Esophagus muscularis mucosa (tissue), 4 donors: ENCODE data around the gene CYB561A3. TPM values are rescaled to one million over a fixed set of nuclear protein-coding genes. Genes with fewer than 3 reads are reported as not detected.

ENCODE experiments used
- DNase-seq: peaks from one replicate; pipeline ENCODE4 v3.0.0-alpha.2; 2017; ENCODE audit errors: extremely low spot score
- H3K27ac ChIP-seq, 4 donors: fragments of 200-600 bp; sonication (generic); replicated peaks in 1 of 4; 1 replicate in 3 of 4; 2 replicates in 1 of 4; pipeline ENCODE4 v1.5.1; 2016 to 2019; ENCODE audit warnings: mild to moderate bottlenecking in 1 of 4
- H3K27me3 ChIP-seq, 4 donors: fragments of 200-600 bp; sonication (generic); one replicate each; pipeline versions ENCODE4 v1.5.1 to v1.6.0; 2016 to 2019
- H3K36me3 ChIP-seq, 4 donors: fragments of 200-600 bp; sonication (generic); one replicate each; pipeline ENCODE4 v1.5.1; 2016 to 2019
- H3K4me1 ChIP-seq, 4 donors: fragments of 200-600 bp; sonication (generic); one replicate each; pipeline ENCODE4 v1.5.1; 2016 to 2019
- H3K4me3 ChIP-seq, 4 donors: fragments of 200-600 bp; sonication (generic); 1 replicate in 2 of 4; 2 replicates in 2 of 4; pipeline ENCODE4 v1.5.1; 2016 to 2019; ENCODE audit warnings: mild to moderate bottlenecking in 4 of 4, moderate library complexity in 1 of 4
- H3K9me3 ChIP-seq, 4 donors: fragments of 200-600 bp; sonication (generic); 1 replicate in 3 of 4; 2 replicates in 1 of 4; pipeline ENCODE4 v1.5.1; 2016 to 2019
- EP300 ChIP-seq: sonication (generic); formaldehyde crosslinking; IDR thresholded peaks from one replicate; pipeline ENCODE4 v1.6.1; 2017; ENCODE audit warnings: antibody characterized with exemption
- POLR2A ChIP-seq: fragments of 450-650 bp; IDR thresholded peaks from one replicate; pipeline ENCODE4 v1.6.1; 2017; ENCODE audit warnings: antibody characterized with exemption, moderate library complexity, mild to moderate bottlenecking, low read depth
- POLR2AphosphoS5 ChIP-seq, 2 donors: sonication (generic); formaldehyde crosslinking; IDR thresholded peaks; one replicate each; pipeline ENCODE4 v1.6.1; 2017; ENCODE audit warnings: antibody characterized with exemption in 2 of 2
- WGBS: methylation state at CpG from one replicate; pipeline ENCODE4 v1.1.5; 2018; 5-methylcytosine and 5-hydroxymethylcytosine counted together
- intact Hi-C: fragments of 100-400 bp; cut with DNase I; formaldehyde crosslinking; loops from one replicate; pipeline ENCODE4 v1.15.1; 2023
- total RNA-seq, 4 donors: library from RNA; depleted of rRNA; stranded (reverse); fragments of >200 nt; gene quantifications; one replicate each; pipeline versions ENCODE4 v1.1.0 to v1.2.1, GENCODE V29; 2016
- TF ChIP-seq, protein P1 (sequence below), 3 experiments: fragments of 200-600 bp in 2 of 3; fragments of 450-650 bp in 1 of 3; sonication (generic) in 2 of 3; IDR thresholded peaks; one replicate each; pipeline ENCODE4 v1.5.1; 2017 to 2019; ENCODE audit warnings: antibody characterized with exemption in 3 of 3, mild to moderate bottlenecking in 2 of 3, moderate library complexity in 1 of 3

The CYB561A3 gene
- total RNA-seq, 4 donors from 2014 or later: 23.7 to 35.3 (median 31.6) TPM

DNA sequence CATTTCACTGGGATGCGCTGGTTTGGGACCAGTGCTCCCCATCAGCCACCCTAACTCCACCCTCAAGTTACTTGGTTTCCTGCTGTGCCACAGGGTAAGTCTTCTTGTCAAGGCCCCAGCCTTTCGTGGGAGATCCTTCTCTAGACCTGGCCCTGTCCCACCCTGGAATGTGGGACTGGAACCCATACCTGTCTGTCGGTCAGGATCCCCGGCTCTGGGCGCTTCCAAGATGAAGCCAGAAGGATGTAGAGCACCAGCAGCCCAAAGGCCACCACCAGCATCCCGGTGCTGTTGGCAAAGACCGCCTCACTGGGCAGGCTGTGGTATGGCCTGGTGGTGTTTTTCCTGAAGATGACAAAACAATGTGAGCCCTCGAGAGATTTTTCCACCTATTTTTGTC is 10.9 kb downstream of the CYB561A3 start:
- Histone ChIP-seq H3K27me3 (no peaks in the 10 kb centered on the region), H3K9me3 (no peaks in the 10 kb centered on the region), H3K27ac (no peak overlapping the region), H3K4me3 (no peak overlapping the region), H3K4me1 (no peaks in the 10 kb centered on the region), H3K36me3 (peaks cover 42 to 95% (median 76%) of the 10 kb centered on the region in 4 donors)
- TF ChIP-seq POLR2AphosphoS5 (IDR thresholded peaks at IDR 0.05) (no peak), EP300 (no peak)
- no peak for DNase-seq
- intact Hi-C loops: no loop called here
- 92% methylated on average over 6 of the region's 8 CpGs for WGBS

DNA sequence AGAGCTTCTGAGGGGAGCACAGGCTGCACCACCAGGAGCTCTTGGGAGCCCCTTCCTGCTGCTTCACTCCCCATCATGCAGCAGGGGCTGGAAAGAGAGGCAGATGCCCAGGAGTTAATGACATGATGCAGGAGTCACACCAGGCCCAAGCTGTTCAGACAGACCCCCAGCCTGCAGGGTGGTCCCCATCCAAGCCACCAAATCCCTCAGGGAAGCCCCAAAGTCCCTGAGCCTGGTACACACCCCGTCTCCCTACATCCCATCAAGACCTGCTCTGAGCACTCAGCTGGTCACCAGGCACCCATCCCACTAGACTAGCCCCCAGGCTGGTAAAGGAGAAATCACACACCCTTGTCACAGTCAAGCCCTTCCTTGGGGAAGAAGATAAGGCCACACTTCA is 11.3 kb downstream of the CYB561A3 start:
- H3K27me3 ChIP-seq: no peaks in the 10 kb centered on the region
- 100% methylated on average over 1 of the region's 1 CpG for WGBS
- intact Hi-C loops: no loop called here
- no peaks in the 10 kb centered on the region for H3K9me3 ChIP-seq
- DNase-seq: no peak
- H3K36me3 ChIP-seq: peaks cover 38 to 90% (median 73%) of the 10 kb centered on the region in 4 donors
- no peak overlapping the region for H3K4me3 ChIP-seq
- H3K27ac ChIP-seq: no peak overlapping the region
- peaks cover 0 to 4% (median 0%) of the 10 kb centered on the region in 4 donors for H3K4me1 ChIP-seq
- TF ChIP-seq POLR2A: no peak
- no peak for TF ChIP-seq POLR2AphosphoS5 (IDR thresholded peaks at IDR 0.05)
- no peak for TF ChIP-seq EP300
- TF ChIP-seq, protein P1, sequence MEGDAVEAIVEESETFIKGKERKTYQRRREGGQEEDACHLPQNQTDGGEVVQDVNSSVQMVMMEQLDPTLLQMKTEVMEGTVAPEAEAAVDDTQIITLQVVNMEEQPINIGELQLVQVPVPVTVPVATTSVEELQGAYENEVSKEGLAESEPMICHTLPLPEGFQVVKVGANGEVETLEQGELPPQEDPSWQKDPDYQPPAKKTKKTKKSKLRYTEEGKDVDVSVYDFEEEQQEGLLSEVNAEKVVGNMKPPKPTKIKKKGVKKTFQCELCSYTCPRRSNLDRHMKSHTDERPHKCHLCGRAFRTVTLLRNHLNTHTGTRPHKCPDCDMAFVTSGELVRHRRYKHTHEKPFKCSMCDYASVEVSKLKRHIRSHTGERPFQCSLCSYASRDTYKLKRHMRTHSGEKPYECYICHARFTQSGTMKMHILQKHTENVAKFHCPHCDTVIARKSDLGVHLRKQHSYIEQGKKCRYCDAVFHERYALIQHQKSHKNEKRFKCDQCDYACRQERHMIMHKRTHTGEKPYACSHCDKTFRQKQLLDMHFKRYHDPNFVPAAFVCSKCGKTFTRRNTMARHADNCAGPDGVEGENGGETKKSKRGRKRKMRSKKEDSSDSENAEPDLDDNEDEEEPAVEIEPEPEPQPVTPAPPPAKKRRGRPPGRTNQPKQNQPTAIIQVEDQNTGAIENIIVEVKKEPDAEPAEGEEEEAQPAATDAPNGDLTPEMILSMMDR (IDR thresholded peaks at IDR 0.05): no peak

DNA sequence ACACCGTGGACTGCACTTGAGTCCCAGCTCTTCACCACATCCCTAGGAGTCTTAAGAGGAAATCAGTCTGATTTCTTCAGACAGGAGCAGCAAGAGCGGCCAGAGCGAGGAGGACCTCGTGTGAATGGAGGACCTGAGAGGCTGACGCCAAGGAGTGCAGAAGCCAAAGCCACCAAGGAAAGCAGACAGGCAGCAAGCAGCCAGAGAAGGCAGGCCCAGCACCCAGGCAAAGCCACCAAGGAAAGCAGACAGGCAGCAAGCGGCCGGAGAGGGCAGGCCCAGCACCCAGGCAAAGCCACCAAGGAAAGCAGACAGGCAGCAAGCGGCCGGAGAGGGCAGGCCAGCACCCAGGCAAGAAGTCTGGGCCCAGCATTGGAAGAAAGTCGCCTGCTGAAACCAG is 11.8 kb downstream of the CYB561A3 start:
- Histone ChIP-seq H3K27me3 (no peaks in the 10 kb centered on the region), H3K4me1 (peaks cover 0 to 7% (median 0%) of the 10 kb centered on the region in 4 donors), H3K36me3 (peaks cover 36 to 90% (median 71%) of the 10 kb centered on the region in 4 donors), H3K27ac (no peak overlapping the region), H3K4me3 (no peak overlapping the region), H3K9me3 (no peaks in the 10 kb centered on the region)
- 93% methylated on average over 8 of the region's 10 CpGs for WGBS
- TF ChIP-seq POLR2AphosphoS5 (IDR thresholded peaks at IDR 0.05) (no peak), EP300 (no peak), POLR2A (no peak)
- TF ChIP-seq, protein P1 (IDR thresholded peaks at IDR 0.05): no peak
- intact Hi-C loops: no loop called here
- no peak for DNase-seq

DNA sequence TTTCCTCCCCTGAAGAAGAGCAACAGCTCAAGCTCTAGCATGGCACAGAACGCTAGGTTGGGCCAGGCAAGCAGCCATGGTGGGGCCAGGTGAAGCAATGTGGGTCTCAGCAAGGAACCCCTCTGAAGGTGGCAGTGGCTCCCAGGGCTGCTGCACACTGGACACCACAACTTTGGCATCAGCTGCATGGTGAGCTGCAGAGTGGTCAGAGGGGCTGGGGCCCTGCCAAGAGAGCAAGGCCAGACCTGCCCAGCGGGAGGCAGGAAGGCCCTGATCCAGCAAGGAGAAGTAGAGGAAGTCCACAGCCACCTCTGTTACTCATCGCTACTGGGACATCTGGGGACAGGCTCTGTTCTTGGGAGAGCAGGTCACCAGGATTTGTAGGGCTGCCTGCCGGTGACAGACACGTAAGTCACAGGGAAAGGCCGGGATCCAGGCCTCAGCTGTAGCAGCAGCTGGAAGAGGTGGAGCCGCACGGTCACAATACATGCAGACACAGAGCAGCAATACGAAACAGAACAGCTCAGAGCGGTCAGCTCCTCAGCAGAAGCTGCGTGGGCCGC is 12.4 kb downstream of the CYB561A3 start:
- Histone ChIP-seq H3K27ac (no peak overlapping the region), H3K9me3 (no peaks in the 10 kb centered on the region), H3K4me3 (no peak overlapping the region), H3K4me1 (peaks cover 0 to 7% (median 0%) of the 10 kb centered on the region in 4 donors), H3K27me3 (no peaks in the 10 kb centered on the region), H3K36me3 (peaks cover 36 to 88% (median 68%) of the 10 kb centered on the region in 4 donors)
- TF ChIP-seq POLR2A: no peak
- TF ChIP-seq EP300: no peak
- TF ChIP-seq, protein P1 (IDR thresholded peaks at IDR 0.05): no peak
- no peak for TF ChIP-seq POLR2AphosphoS5 (IDR thresholded peaks at IDR 0.05)
- WGBS: 79% methylated on average over 8 of the region's 12 CpGs
- no peak for DNase-seq
- intact Hi-C loops: no loop called here

DNA sequence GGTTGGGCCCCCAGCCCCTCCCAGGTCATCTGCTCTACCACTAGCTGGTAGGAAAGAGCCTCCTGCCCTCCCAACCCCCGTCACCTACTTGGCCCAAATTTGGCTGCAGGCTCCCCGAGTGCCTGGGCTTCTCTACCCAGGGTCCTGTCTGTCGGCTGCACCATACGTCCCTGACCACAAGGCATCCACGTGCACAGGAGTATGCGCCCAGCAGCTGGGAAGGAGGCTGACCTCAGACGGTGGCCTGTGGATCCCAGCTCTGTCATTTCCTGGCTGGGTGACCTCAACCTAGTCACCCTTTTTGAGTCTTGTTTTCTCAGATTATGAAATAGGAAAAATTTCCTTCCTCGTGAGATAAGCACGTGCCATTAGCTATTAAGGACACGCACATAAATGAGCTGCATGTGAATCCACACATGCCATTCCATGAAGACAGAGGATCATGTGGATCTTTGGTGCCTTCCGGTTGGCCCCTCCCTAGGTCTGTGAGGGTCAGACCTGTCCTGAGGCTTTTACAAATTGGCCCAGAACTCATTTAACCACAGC is 13.7 kb downstream of the CYB561A3 start:
- Histone ChIP-seq H3K27me3 (no peaks in the 10 kb centered on the region), H3K4me1 (peaks cover 0 to 7% (median 0%) of the 10 kb centered on the region in 4 donors), H3K9me3 (no peaks in the 10 kb centered on the region), H3K27ac (no peak overlapping the region), H3K4me3 (no peak overlapping the region), H3K36me3 (peaks cover 28 to 76% (median 65%) of the 10 kb centered on the region in 4 donors)
- intact Hi-C loops: no loop called here
- TF ChIP-seq POLR2AphosphoS5 (IDR thresholded peaks at IDR 0.05) (no peak), POLR2A (no peak), EP300 (no peak)
- TF ChIP-seq, protein P1 (IDR thresholded peaks at IDR 0.05): no peak
- 70% methylated on average over 10 of the region's 11 CpGs for WGBS
- no peak for DNase-seq
